ENCODE measurements around the gene PCDH10.
"Not testable (repeated sequence)": the region's sequence is repeated elsewhere in the genome, so short reads cannot be mapped to it uniquely, and the experiment has no call there.

The PCDH10 gene

DNA sequence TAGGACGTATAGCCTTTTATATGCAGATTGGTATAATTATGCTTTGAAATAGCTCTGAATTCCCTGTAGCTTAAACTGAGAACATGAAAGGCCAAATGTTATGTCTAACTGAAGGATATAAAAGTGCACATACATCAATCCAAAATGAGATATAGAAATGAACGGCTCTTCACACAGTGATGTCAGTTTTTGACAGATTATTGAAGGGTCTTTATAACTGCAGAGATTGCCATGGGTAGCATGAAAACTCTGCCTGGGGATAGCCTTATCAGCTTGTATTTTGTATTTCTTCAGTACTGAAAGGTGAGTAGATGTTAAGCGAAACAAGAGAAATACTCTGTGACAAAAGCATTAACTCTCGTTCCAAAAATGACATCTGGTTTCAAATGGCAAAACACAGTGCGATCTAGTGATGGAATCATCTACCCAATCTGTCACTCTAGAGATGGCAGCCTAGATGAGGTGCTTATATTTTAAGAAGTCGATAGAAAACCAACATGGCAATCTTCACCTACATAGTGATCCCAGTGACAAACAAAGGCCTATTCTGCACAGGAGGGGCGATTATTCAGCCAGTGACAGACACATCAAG lies 59.7 kb downstream of the PCDH10 start:
- no peak overlapping the region for H3K4me3 ChIP-seq (ENCODE audit: low read depth, low read length)
- no peak for DNase-seq (ENCODE audit: low read depth)

DNA sequence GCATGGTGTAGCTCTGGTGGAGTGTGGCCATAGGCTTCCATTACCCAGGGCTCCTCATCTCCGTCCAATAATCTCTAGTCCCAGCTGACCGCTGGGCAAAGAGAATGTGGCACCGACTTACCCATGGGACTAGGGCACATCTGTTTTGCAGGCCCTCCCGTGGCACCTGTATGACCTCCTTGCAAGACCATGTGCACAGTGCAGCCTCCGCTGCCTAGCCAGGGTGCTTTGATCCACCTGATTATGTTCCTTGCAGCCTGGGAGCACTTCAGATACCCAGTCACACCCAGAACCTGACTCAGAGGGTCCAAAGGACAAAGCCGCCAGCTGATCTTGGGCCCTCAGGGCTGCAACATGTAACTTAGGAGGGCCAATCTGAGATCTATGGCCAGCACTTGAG lies 84.8 kb downstream of the PCDH10 start:
- no peak for DNase-seq (ENCODE audit: low read depth)
- no peak overlapping the region for H3K4me3 ChIP-seq (ENCODE audit: low read depth, low read length)

DNA sequence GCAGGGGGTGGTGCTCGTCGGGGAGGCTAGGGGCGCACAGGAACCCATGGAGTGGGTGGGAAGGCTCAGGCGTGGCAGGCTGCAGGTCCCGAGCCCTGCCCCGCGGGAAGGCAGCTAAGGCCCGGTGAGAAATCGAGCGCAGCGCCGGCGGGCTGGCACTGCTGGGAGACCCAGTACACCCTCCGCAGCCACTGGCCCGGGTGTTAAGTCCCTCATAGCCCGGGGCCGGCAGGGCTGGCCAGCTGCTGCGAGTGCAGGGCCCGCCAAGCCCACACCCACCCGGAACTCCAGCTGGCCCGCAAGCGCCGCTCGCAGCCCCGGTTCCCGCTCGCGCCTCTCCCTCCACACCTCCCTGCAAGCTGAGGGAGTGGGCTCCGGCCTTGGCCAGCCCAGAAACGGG lies 91.4 kb downstream of the PCDH10 start:
- H3K4me3 ChIP-seq (ENCODE audit: low read depth, low read length); DNase-seq (ENCODE audit: low read depth): not testable (repeated sequence)
